AG04450 (cell line): Measurements from ENCODE around the gene PRR20G. TPM values are rescaled to one million over a fixed set of nuclear protein-coding genes. Genes with fewer than 3 reads are reported as not detected.

Experiments
- CTCF ChIA-PET: fragments of 300-600, 350-600 bp; formaldehyde crosslinking; extraction: SDS; loops from one replicate; lab custom pipeline; 2022; ENCODE audit warnings: antibody characterized with exemption, inconsistent platforms; lab: Charles Lee
- POLR2A ChIA-PET: fragments of 350-600 bp; formaldehyde crosslinking; extraction: SDS; loops from one replicate; lab custom pipeline; 2021; ENCODE audit warnings: antibody characterized with exemption, inconsistent platforms; lab: Yijun Ruan, JAX
- DNase-seq: peaks from one replicate; pipeline ENCODE4 v3.0.0-alpha.2; 2011; ENCODE audit warnings: low read depth, low spot score
- H3K27ac ChIP-seq: one replicate; pipeline ENCODE4 v1.5.1; 2012; ENCODE audit warnings: low read depth, low read length, control low read depth
- H3K27me3 ChIP-seq: one replicate; pipeline ENCODE4 v1.6.0; 2012; ENCODE audit warnings: low read length; ENCODE audit not compliant: control insufficient read depth, insufficient read depth
- H3K4me3 ChIP-seq: 2 replicates; pipeline ENCODE4 v1.5.1; 2011; ENCODE audit warnings: mild to moderate bottlenecking, low read depth, low read length, control low read depth
- H3K9me3 ChIP-seq: 2 replicates; pipeline ENCODE4 v1.5.1; 2012; ENCODE audit warnings: low read length; ENCODE audit not compliant: control insufficient read depth, insufficient read depth
- polyA plus RNA-seq: library from polyadenylated mRNA; depleted of rRNA; stranded (reverse); fragments of >200 nt; gene quantifications from 2 replicates; pipeline ENCODE4 v1.2.3, GENCODE V29; 2011
- TF ChIP-seq, protein P1 (sequence below): IDR thresholded peaks from 2 replicates; pipeline ENCODE4 v1.5.1; 2011; ENCODE audit warnings: low read depth, low read length, control low read depth, inconsistent platforms

Gene PRR20G
- polyA plus RNA-seq, 1 experiment: not detected

DNA sequence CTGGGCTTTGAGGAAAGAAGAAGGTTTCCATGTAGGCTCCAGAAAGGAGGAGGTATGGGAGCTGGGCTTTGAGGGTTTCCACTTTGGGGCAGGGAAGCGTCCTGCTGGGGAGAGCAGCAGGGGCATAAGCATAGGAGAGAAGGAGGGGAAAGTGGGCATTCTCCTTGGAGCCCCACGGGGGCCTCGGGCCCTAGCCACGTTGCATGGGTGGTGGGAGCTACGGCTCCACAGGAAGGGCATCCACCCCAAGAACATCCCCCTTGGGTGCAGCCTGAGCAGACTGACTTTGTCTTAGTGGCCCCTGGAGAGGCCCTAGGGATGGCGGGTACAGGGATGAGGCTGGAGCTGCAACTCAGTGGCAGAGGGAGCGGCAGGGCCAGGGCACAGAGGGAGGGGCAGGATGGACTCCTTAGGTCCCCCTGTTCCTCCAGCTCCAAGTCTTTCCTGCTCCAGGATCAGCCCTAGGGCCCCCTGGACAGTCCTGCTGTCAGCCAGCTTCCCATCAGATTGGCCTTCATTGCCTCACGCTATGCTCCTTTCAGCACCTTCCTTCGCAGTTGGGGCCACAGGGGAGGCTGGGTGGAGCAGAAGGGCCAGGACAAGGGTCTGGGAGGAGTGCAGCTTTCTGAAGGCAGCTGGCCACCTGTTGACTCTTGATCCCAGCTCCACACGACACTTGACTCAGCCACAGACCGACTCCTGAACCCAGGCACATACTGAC is 22.9 kb downstream of the PRR20G start:
- no peak overlapping the region for H3K4me3 ChIP-seq
- H3K9me3 ChIP-seq: no peaks in the 10 kb centered on the region
- POLR2A ChIA-PET: no interaction called here
- TF ChIP-seq, protein P1, sequence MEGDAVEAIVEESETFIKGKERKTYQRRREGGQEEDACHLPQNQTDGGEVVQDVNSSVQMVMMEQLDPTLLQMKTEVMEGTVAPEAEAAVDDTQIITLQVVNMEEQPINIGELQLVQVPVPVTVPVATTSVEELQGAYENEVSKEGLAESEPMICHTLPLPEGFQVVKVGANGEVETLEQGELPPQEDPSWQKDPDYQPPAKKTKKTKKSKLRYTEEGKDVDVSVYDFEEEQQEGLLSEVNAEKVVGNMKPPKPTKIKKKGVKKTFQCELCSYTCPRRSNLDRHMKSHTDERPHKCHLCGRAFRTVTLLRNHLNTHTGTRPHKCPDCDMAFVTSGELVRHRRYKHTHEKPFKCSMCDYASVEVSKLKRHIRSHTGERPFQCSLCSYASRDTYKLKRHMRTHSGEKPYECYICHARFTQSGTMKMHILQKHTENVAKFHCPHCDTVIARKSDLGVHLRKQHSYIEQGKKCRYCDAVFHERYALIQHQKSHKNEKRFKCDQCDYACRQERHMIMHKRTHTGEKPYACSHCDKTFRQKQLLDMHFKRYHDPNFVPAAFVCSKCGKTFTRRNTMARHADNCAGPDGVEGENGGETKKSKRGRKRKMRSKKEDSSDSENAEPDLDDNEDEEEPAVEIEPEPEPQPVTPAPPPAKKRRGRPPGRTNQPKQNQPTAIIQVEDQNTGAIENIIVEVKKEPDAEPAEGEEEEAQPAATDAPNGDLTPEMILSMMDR: no peak
- no peak overlapping the region for H3K27ac ChIP-seq
- H3K27me3 ChIP-seq: peaks cover 3% of the 10 kb centered on the region
- CTCF ChIA-PET: no interaction called here
- no peak for DNase-seq

DNA sequence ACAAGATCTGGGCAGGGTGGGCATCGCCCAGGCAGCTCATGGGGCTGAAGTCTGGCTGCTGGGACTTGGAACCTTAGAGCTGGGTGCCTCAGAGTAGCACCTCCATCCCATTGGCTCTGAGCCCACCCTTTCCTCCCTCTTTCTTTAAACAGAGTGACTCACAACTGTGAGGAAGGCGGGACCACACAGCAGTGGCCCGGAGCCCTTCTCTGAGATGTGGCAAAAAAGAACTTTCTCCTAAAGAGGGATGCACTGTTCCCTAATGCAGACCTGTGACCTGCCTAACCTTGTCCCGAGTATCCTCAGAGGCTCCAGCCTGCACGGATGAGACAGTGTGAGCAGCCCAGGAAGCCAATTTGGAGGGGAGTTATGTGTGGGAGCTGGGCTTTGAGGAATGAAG is 23.6 kb downstream of the PRR20G start:
- POLR2A ChIA-PET: no interaction called here

DNA sequence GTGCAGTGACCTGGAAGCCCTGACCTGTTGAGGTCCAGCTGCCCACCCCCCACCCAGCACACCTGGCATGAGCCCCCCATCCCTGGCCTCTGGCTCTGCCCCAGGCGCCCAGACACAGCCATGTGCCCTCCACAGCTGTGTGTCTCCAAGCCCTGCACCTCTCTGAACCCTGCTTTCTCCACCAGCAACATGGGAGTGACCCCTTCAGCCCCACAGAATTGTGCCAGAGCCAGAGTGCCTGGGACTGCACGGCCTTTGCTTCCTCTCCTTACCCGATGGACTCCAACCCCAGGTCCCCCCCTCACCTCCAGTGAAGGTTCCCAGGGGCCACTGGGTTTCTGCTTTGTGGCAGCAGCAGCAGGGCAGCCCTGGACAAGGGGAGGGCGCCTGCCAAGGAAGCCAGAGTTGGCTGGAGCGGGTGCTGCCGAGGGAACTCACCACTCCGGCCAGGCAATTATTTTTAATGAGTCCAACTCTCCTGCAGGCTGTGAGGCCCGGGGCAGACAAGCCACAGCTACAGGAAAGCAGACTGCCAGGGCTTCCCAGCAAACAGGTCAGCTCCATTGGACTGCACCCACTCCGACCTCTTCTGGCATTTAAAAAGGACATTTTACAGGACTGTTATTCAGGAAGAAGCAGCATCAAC is 24.1 kb downstream of the PRR20G start:
- H3K9me3 ChIP-seq: no peaks in the 10 kb centered on the region

More for the DNA sequence above, 23.6 kb downstream of the PRR20G start:
- no peaks in the 10 kb centered on the region for H3K9me3 ChIP-seq
- CTCF ChIA-PET: no interaction called here
- H3K27me3 ChIP-seq: peaks cover 3% of the 10 kb centered on the region
- H3K27ac ChIP-seq: no peak overlapping the region
- no peak overlapping the region for H3K4me3 ChIP-seq
- no peak for DNase-seq
- TF ChIP-seq, protein P1: no peak

DNA sequence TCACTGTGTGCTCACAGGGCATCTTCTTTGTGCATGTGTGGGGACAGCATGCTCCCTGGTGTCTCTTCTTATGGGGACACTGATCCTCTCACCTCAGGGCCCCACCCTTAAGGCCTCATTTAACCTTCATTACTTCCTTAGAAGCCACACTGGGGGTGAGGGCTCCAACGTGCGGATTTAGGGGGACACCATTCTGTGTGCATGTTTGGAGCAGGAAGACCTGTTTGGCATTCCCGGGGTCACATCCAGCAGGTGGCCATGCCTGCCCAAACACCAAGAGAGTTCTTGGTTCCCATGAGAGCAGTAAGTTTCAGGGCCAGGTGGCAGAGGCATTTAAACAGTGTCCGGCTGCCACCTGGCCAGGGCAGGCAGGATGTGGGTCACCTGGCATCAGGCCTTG is 24.8 kb downstream of the PRR20G start:
- TF ChIP-seq, protein P1: no peak
- Histone ChIP-seq H3K27me3 (peaks cover 3% of the 10 kb centered on the region), H3K9me3 (no peaks in the 10 kb centered on the region), H3K4me3 (no peak overlapping the region), H3K27ac (no peak overlapping the region)
- POLR2A ChIA-PET: no interaction called here
- no peak for DNase-seq
- CTCF ChIA-PET: no interaction called here

More for the DNA sequence above, 24.1 kb downstream of the PRR20G start:
- POLR2A ChIA-PET: no interaction called here
- TF ChIP-seq, protein P1: no peak
- no peak overlapping the region for H3K27ac ChIP-seq
- peaks cover 3% of the 10 kb centered on the region for H3K27me3 ChIP-seq
- DNase-seq: no peak
- H3K4me3 ChIP-seq: no peak overlapping the region
- CTCF ChIA-PET: no interaction called here

DNA sequence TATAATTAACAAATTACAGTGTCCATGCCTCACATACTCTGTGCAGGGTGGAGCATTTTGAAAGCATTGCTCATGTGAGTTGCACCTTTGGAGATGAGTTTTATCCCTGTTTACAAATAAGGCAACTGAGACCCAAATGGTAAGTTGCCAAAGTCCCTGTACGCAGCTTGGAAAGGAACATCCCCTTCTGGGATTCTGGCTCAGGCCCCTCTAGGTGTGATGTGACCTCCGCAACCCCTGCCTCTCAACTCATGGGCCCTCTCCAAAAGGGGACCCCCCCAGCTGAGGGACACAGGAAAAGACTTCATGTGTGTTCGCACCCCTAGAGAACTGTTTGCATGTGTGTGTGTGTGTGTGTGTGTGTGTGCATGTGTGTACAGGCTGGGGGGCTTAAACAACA is 25.3 kb downstream of the PRR20G start:
- POLR2A ChIA-PET: no interaction called here
- no peak for DNase-seq

More for the DNA sequence above, 25.3 kb downstream of the PRR20G start:
- Histone ChIP-seq H3K9me3 (no peaks in the 10 kb centered on the region), H3K27ac (no peak overlapping the region), H3K4me3 (no peak overlapping the region), H3K27me3 (peaks cover 3% of the 10 kb centered on the region)
- TF ChIP-seq, protein P1: no peak
- CTCF ChIA-PET: no interaction called here
